ENCODE measurements around the gene SYT12. TPM values are rescaled to one million over a fixed set of nuclear protein-coding genes. Genes with fewer than 3 reads are reported as not detected.

Gene SYT12
- total and polyA plus RNA-seq, 2 of the 13 experiments (the other 11 are each of a cell fraction or from before 2014, with no cell fraction given): 0.01 to 0.02 TPM

- BruUV-seq (replicated peaks): no TSS peak
- peaks cover 3 to 4% of the 10 kb centered on the region in 2 experiments; a peak in 2 of 5 replicates for H3K27me3 ChIP-seq (ENCODE audit: control insufficient read depth in 1 of 2, insufficient read depth in 2 of 2, low read length in 2 of 2)
- no peak for FAIRE-seq
- no peaks in the 10 kb centered on the region for H3K36me3 ChIP-seq (replicated peaks in 1 of 2; ENCODE audit: control insufficient read depth in 1 of 2, insufficient read depth in 2 of 2, low read length in 2 of 2)
- no peak overlapping the region for H3K27ac ChIP-seq (ENCODE audit: extremely low read length, insufficient read depth, low read length)
- intact Hi-C loops (cut with micrococcal nuclease; ENCODE audit: unreplicated experiment): loop anchor here (1.0 kb wide), 1 partner anchor 17 kb away; no protein-coding TSS in a partner anchor
- peak; percentile 88 for ATAC-seq
- ChIA-PET CTCF (ENCODE audit: low intra/inter-chr PET ratio, low total read pairs) (interaction anchor here (1.5 kb wide), 1 partner anchor 17 kb away, joined by 14 read pairs; no protein-coding TSS in a partner anchor), POLR2A (no interaction called here)
- in situ Hi-C loops (cut with HindIII; ENCODE audit: extremely low pct_ligation_motif_present, low pct_unique_long_range_greater_than_20kb): no loop called here
- H3K4me1 ChIP-seq (ENCODE audit: insufficient read depth, low read length): peaks cover 13% of the 10 kb centered on the region
- peak overlapping the region; percentile 50 for H3K4me2 ChIP-seq (ENCODE audit: low read depth, low read length)
- no peaks in the 10 kb centered on the region for H3K79me2 ChIP-seq (ENCODE audit: insufficient read depth, low read length)
- peak; percentile 53 for DNase-seq (ENCODE audit: low spot score)
- 58% methylated on average over 19 of the region's 53 CpGs for WGBS (ENCODE audit: low lambda C conversion rate)
- H3K9me3 ChIP-seq (ENCODE audit: low read length): no peaks in the 10 kb centered on the region
- no peak overlapping the region for H2AFZ ChIP-seq (ENCODE audit: low read length)
- peak overlapping the region in 1 of 3 experiments; percentile 32; a peak in 1 of 6 replicates for H3K4me3 ChIP-seq (replicated peaks in 1 of 3; ENCODE audit: insufficient read depth in 1 of 3, low read depth in 2 of 3, low read length in 3 of 3)
- no peak overlapping the region for H3K9ac ChIP-seq (ENCODE audit: insufficient read depth, low read depth, low read length)
- no peaks in the 10 kb centered on the region for H4K20me1 ChIP-seq (ENCODE audit: insufficient read depth, low read length)
- TF ChIP-seq, protein P1, sequence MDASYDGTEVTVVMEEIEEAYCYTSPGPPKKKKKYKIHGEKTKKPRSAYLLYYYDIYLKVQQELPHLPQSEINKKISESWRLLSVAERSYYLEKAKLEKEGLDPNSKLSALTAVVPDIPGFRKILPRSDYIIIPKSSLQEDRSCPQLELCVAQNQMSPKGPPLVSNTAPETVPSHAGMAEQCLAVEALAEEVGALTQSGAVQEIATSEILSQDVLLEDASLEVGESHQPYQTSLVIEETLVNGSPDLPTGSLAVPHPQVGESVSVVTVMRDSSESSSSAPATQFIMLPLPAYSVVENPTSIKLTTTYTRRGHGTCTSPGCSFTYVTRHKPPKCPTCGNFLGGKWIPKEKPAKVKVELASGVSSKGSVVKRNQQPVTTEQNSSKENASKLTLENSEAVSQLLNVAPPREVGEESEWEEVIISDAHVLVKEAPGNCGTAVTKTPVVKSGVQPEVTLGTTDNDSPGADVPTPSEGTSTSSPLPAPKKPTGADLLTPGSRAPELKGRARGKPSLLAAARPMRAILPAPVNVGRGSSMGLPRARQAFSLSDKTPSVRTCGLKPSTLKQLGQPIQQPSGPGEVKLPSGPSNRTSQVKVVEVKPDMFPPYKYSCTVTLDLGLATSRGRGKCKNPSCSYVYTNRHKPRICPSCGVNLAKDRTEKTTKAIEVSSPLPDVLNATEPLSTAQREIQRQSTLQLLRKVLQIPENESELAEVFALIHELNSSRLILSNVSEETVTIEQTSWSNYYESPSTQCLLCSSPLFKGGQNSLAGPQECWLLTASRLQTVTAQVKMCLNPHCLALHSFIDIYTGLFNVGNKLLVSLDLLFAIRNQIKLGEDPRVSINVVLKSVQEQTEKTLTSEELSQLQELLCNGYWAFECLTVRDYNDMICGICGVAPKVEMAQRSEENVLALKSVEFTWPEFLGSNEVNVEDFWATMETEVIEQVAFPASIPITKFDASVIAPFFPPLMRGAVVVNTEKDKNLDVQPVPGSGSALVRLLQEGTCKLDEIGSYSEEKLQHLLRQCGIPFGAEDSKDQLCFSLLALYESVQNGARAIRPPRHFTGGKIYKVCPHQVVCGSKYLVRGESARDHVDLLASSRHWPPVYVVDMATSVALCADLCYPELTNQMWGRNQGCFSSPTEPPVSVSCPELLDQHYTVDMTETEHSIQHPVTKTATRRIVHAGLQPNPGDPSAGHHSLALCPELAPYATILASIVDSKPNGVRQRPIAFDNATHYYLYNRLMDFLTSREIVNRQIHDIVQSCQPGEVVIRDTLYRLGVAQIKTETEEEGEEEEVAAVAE (CRISPR knock-in tag; IDR thresholded peaks at IDR 0.05; ENCODE audit: borderline replicate concordance): no peak
- TF ChIP-seq SUZ12 (IDR thresholded peaks at IDR 0.05; ENCODE audit: low read depth, low read length) (no peak), ZNF839 (CRISPR knock-in tag; IDR thresholded peaks at IDR 0.05; ENCODE audit: borderline replicate concordance) (no peak), DR1 (CRISPR knock-in tag; IDR thresholded peaks at IDR 0.05) (no peak), ZNF841 (CRISPR knock-in tag; IDR thresholded peaks at IDR 0.05; ENCODE audit: borderline replicate concordance) (no peak), KLF6 (CRISPR knock-in tag; IDR thresholded peaks at IDR 0.05) (no peak), ZNF598 (CRISPR knock-in tag; IDR thresholded peaks at IDR 0.05; ENCODE audit: borderline replicate concordance) (0 out of 2 replicates have a peak, but pooled peaks have one; percentile 24), CENPX (CRISPR knock-in tag; IDR thresholded peaks at IDR 0.05) (no peak), ZBTB38 (CRISPR knock-in tag; IDR thresholded peaks at IDR 0.05) (peak; percentile 14; the same call in 1 of the 2 replicates), PHF8 (CRISPR knock-in tag; IDR thresholded peaks at IDR 0.05) (no peak), ZNF577 (CRISPR knock-in tag; IDR thresholded peaks at IDR 0.05; ENCODE audit: borderline replicate concordance, low read depth) (no peak), SMC3 (IDR thresholded peaks at IDR 0.05; ENCODE audit: low read length) (peak; percentile 61; the same call in 1 of the 2 replicates), SMAD9 (CRISPR knock-in tag; IDR thresholded peaks at IDR 0.05) (0 out of 2 replicates have a peak, but pooled peaks have one; percentile 28), HNF4G (IDR thresholded peaks at IDR 0.05; ENCODE audit: borderline replicate concordance, low read depth, low read length) (no peak), HNF4G (CRISPR knock-in tag; IDR thresholded peaks at IDR 0.05; ENCODE audit: borderline replicate concordance, low read depth) (no peak), KDM2A (CRISPR knock-in tag; IDR thresholded peaks at IDR 0.05; ENCODE audit: borderline replicate concordance, low read depth) (peak; percentile 60; the same call in 1 of the 2 replicates)
- TF ChIP-seq, protein P2, sequence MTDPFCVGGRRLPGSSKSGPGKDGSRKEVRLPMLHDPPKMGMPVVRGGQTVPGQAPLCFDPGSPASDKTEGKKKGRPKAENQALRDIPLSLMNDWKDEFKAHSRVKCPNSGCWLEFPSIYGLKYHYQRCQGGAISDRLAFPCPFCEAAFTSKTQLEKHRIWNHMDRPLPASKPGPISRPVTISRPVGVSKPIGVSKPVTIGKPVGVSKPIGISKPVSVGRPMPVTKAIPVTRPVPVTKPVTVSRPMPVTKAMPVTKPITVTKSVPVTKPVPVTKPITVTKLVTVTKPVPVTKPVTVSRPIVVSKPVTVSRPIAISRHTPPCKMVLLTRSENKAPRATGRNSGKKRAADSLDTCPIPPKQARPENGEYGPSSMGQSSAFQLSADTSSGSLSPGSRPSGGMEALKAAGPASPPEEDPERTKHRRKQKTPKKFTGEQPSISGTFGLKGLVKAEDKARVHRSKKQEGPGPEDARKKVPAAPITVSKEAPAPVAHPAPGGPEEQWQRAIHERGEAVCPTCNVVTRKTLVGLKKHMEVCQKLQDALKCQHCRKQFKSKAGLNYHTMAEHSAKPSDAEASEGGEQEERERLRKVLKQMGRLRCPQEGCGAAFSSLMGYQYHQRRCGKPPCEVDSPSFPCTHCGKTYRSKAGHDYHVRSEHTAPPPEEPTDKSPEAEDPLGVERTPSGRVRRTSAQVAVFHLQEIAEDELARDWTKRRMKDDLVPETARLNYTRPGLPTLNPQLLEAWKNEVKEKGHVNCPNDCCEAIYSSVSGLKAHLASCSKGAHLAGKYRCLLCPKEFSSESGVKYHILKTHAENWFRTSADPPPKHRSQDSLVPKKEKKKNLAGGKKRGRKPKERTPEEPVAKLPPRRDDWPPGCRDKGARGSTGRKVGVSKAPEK (CRISPR knock-in tag; IDR thresholded peaks at IDR 0.05; ENCODE audit: borderline replicate concordance): no peak
Observed at GRCh38 chr11:67071420-67072284, 48.7 kb downstream of the SYT12 start.

All from HepG2 (cell line).